ENCODE measurements around the gene CRHR1.
"Not testable (repeated sequence)": the region's sequence is repeated elsewhere in the genome, so short reads cannot be mapped to it uniquely, and the experiment has no call there.

The CRHR1 gene

GRCh38 chr17:45850468-45850867 lies 66.3 kb downstream of the CRHR1 start:
- peaks cover 10% of the 10 kb centered on the region for H3K27me3 ChIP-seq (ENCODE audit: insufficient read depth, low read length)
- H3K27ac ChIP-seq (ENCODE audit: low read length) = no peak overlapping the region
- H3K4me1 ChIP-seq (ENCODE audit: insufficient read depth, low read length) = no peaks in the 10 kb centered on the region
- H3K9ac ChIP-seq (ENCODE audit: low read depth, low read length) = no peak overlapping the region
- H3K36me3 ChIP-seq (ENCODE audit: insufficient read depth, low read depth, low read length) = no peaks in the 10 kb centered on the region
- H3K4me3 ChIP-seq (ENCODE audit: low read length) = no peak overlapping the region
- H3K9me3 ChIP-seq (ENCODE audit: insufficient read depth, low read depth, low read length) = no peaks in the 10 kb centered on the region

- no peaks in the 10 kb centered on the region for H3K9me3 ChIP-seq (ENCODE audit: insufficient read depth, low read depth, low read length)
- H3K27ac ChIP-seq (ENCODE audit: low read length) = no peak overlapping the region
- H3K27me3 ChIP-seq (ENCODE audit: insufficient read depth, low read length) = peaks cover 10% of the 10 kb centered on the region
- no peak overlapping the region for H3K4me3 ChIP-seq (ENCODE audit: low read length)
- H3K4me1 ChIP-seq (ENCODE audit: insufficient read depth, low read length) = no peaks in the 10 kb centered on the region
- H3K9ac ChIP-seq (ENCODE audit: low read depth, low read length) = no peak overlapping the region
- no peaks in the 10 kb centered on the region for H3K36me3 ChIP-seq (ENCODE audit: insufficient read depth, low read depth, low read length)
Observed at GRCh38 chr17:45851022-45851421, 66.9 kb downstream of the CRHR1 start.

GRCh38 chr17:45851464-45851863 lies 67.3 kb downstream of the CRHR1 start:
- Histone ChIP-seq H3K9ac (ENCODE audit: low read depth, low read length) (no peak overlapping the region), H3K27ac (ENCODE audit: low read length) (no peak overlapping the region), H3K36me3 (ENCODE audit: insufficient read depth, low read depth, low read length) (no peaks in the 10 kb centered on the region), H3K4me1 (ENCODE audit: insufficient read depth, low read length) (no peaks in the 10 kb centered on the region), H3K27me3 (ENCODE audit: insufficient read depth, low read length) (peaks cover 10% of the 10 kb centered on the region), H3K9me3 (ENCODE audit: insufficient read depth, low read depth, low read length) (no peaks in the 10 kb centered on the region), H3K4me3 (ENCODE audit: low read length) (no peak overlapping the region)

- Histone ChIP-seq H3K4me1 (ENCODE audit: insufficient read depth, low read length) (no peaks in the 10 kb centered on the region), H3K27ac (ENCODE audit: low read length) (no peak overlapping the region), H3K27me3 (ENCODE audit: insufficient read depth, low read length) (peaks cover 10% of the 10 kb centered on the region), H3K36me3 (ENCODE audit: insufficient read depth, low read depth, low read length) (no peaks in the 10 kb centered on the region), H3K9me3 (ENCODE audit: insufficient read depth, low read depth, low read length) (no peaks in the 10 kb centered on the region), H3K4me3 (ENCODE audit: low read length) (no peak overlapping the region), H3K9ac (ENCODE audit: low read depth, low read length) (no peak overlapping the region)
Observed at GRCh38 chr17:45851873-45852272, 67.8 kb downstream of the CRHR1 start.

- H3K4me3 ChIP-seq (ENCODE audit: low read length) = no peak overlapping the region
- H3K4me1 ChIP-seq (ENCODE audit: insufficient read depth, low read length) = no peaks in the 10 kb centered on the region
- no peak overlapping the region for H3K27ac ChIP-seq (ENCODE audit: low read length)
- H3K9ac ChIP-seq (ENCODE audit: low read depth, low read length) = no peak overlapping the region
- no peaks in the 10 kb centered on the region for H3K36me3 ChIP-seq (ENCODE audit: insufficient read depth, low read depth, low read length)
- H3K27me3 ChIP-seq (ENCODE audit: insufficient read depth, low read length) = peaks cover 10% of the 10 kb centered on the region
- H3K9me3 ChIP-seq (ENCODE audit: insufficient read depth, low read depth, low read length) = no peaks in the 10 kb centered on the region
Observed at GRCh38 chr17:45852535-45853297, 68.6 kb downstream of the CRHR1 start.

GRCh38 chr17:45854209-45854608 lies 70.1 kb downstream of the CRHR1 start:
- H3K36me3 ChIP-seq (ENCODE audit: insufficient read depth, low read depth, low read length) = no peaks in the 10 kb centered on the region
- H3K4me1 ChIP-seq (ENCODE audit: insufficient read depth, low read length) = no peaks in the 10 kb centered on the region
- no peak overlapping the region for H3K27ac ChIP-seq (ENCODE audit: low read length)
- no peaks in the 10 kb centered on the region for H3K9me3 ChIP-seq (ENCODE audit: insufficient read depth, low read depth, low read length)
- H3K4me3 ChIP-seq (ENCODE audit: low read length) = no peak overlapping the region
- H3K9ac ChIP-seq (ENCODE audit: low read depth, low read length) = no peak overlapping the region
- H3K27me3 ChIP-seq (ENCODE audit: insufficient read depth, low read length) = peaks cover 10% of the 10 kb centered on the region

GRCh38 chr17:45855691-45856336 lies 71.7 kb downstream of the CRHR1 start:
- Histone ChIP-seq H3K9ac (ENCODE audit: low read depth, low read length) (no peak overlapping the region), H3K4me1 (ENCODE audit: insufficient read depth, low read length) (no peaks in the 10 kb centered on the region), H3K36me3 (ENCODE audit: insufficient read depth, low read depth, low read length) (no peaks in the 10 kb centered on the region), H3K4me3 (ENCODE audit: low read length) (no peak overlapping the region), H3K9me3 (ENCODE audit: insufficient read depth, low read depth, low read length) (no peaks in the 10 kb centered on the region), H3K27me3 (ENCODE audit: insufficient read depth, low read length) (peaks cover 10% of the 10 kb centered on the region), H3K27ac (ENCODE audit: low read length) (no peak overlapping the region)

GRCh38 chr17:45857977-45858708 lies 74.0 kb downstream of the CRHR1 start:
- Histone ChIP-seq H3K9me3 (ENCODE audit: insufficient read depth, low read depth, low read length) (no peaks in the 10 kb centered on the region), H3K9ac (ENCODE audit: low read depth, low read length) (no peak overlapping the region), H3K27me3 (ENCODE audit: insufficient read depth, low read length) (no peaks in the 10 kb centered on the region), H3K36me3 (ENCODE audit: insufficient read depth, low read depth, low read length) (no peaks in the 10 kb centered on the region), H3K4me3 (ENCODE audit: low read length) (no peak overlapping the region), H3K27ac (ENCODE audit: low read length) (no peak overlapping the region), H3K4me1 (ENCODE audit: insufficient read depth, low read length) (no peaks in the 10 kb centered on the region)

- Histone ChIP-seq H3K9me3 (ENCODE audit: insufficient read depth, low read depth, low read length) (no peaks in the 10 kb centered on the region), H3K27me3 (ENCODE audit: insufficient read depth, low read length) (no peaks in the 10 kb centered on the region), H3K27ac (ENCODE audit: low read length) (no peak overlapping the region), H3K4me1 (ENCODE audit: insufficient read depth, low read length) (peaks cover 8% of the 10 kb centered on the region; the same call in 1 of the 2 replicates), H3K36me3 (ENCODE audit: insufficient read depth, low read depth, low read length) (no peaks in the 10 kb centered on the region), H3K4me3 (ENCODE audit: low read length) (no peak overlapping the region), H3K9ac (ENCODE audit: low read depth, low read length) (no peak overlapping the region)
Observed at GRCh38 chr17:45861165-45861564, 77.0 kb downstream of the CRHR1 start.

- not testable (repeated sequence) for H3K27me3 ChIP-seq (ENCODE audit: insufficient read depth, low read length); H3K9ac ChIP-seq (ENCODE audit: low read depth, low read length); H3K4me1 ChIP-seq (ENCODE audit: insufficient read depth, low read length); H3K27ac ChIP-seq (ENCODE audit: low read length); H3K4me3 ChIP-seq (ENCODE audit: low read length); H3K36me3 ChIP-seq (ENCODE audit: insufficient read depth, low read depth, low read length); H3K9me3 ChIP-seq (ENCODE audit: insufficient read depth, low read depth, low read length)
Observed at GRCh38 chr17:45862127-45862526, 78.0 kb downstream of the CRHR1 start.

GRCh38 chr17:45863857-45864654 lies 79.9 kb downstream of the CRHR1 start:
- Histone ChIP-seq H3K27me3 (ENCODE audit: insufficient read depth, low read length) (no peaks in the 10 kb centered on the region), H3K4me3 (ENCODE audit: low read length) (no peak overlapping the region)

More at GRCh38 chr17:45863857-45864654, 79.9 kb downstream of the CRHR1 start:
- no peak overlapping the region for H3K9ac ChIP-seq (ENCODE audit: low read depth, low read length)
- H3K36me3 ChIP-seq (ENCODE audit: insufficient read depth, low read depth, low read length) = no peaks in the 10 kb centered on the region
- H3K4me1 ChIP-seq (ENCODE audit: insufficient read depth, low read length) = peaks cover 8% of the 10 kb centered on the region; the same call in 1 of the 2 replicates
- no peaks in the 10 kb centered on the region for H3K9me3 ChIP-seq (ENCODE audit: insufficient read depth, low read depth, low read length)
- no peak overlapping the region for H3K27ac ChIP-seq (ENCODE audit: low read length)

Data from iPS-20b (cell line).